Smooth muscle cell (in vitro differentiated cells): ENCODE data around the gene FRS2. TPM values are rescaled to one million over a fixed set of nuclear protein-coding genes. Genes with fewer than 3 reads are reported as not detected.

Experiments used
- DNase-seq: peaks from one replicate; lab custom pipeline; 2025; ENCODE audit not compliant: unreplicated experiment; lab: John Stamatoyannopoulos, UW
- H2AFZ ChIP-seq: fragments of 200-600 bp; sonication (generic); 2 replicates; pipeline ENCODE4 v1.6.0; 2016; ENCODE audit warnings: antibody characterized with exemption, low read depth, mild to moderate bottlenecking
- H3F3A ChIP-seq: fragments of 200-600 bp; sonication (generic); 2 replicates; pipeline ENCODE4 v1.6.0; 2017; ENCODE audit warnings: antibody characterized with exemption, low read depth
- H3K27ac ChIP-seq: fragments of 200-600 bp; sonication (generic); 2 replicates; pipeline ENCODE4 v1.5.1; 2016; ENCODE audit warnings: low read depth, mild to moderate bottlenecking
- H3K27me3 ChIP-seq: fragments of 200-600 bp; sonication (generic); 2 replicates; pipeline ENCODE4 v1.6.1; 2016; ENCODE audit warnings: low read depth, mild to moderate bottlenecking
- H3K36me3 ChIP-seq: fragments of 200-600 bp; sonication (generic); 2 replicates; pipeline ENCODE4 v1.5.1; 2016; ENCODE audit warnings: low read depth
- H3K4me1 ChIP-seq: fragments of 200-600 bp; sonication (generic); 2 replicates; pipeline ENCODE4 v1.5.1; 2016; ENCODE audit warnings: low read depth
- H3K4me2 ChIP-seq: fragments of 200-600 bp; sonication (generic); 2 replicates; pipeline ENCODE4 v1.6.0; 2016; ENCODE audit warnings: mild to moderate bottlenecking
- H3K4me3 ChIP-seq: fragments of 200-600 bp; sonication (generic); 2 replicates; pipeline ENCODE4 v1.5.1; 2016; ENCODE audit warnings: mild to moderate bottlenecking
- H3K79me2 ChIP-seq: fragments of 200-600 bp; sonication (generic); 2 replicates; pipeline ENCODE4 v1.6.0; 2016; ENCODE audit warnings: low read depth, mild to moderate bottlenecking
- H3K9ac ChIP-seq: fragments of 200-600 bp; sonication (generic); 2 replicates; pipeline ENCODE4 v1.6.0; 2016; ENCODE audit warnings: low read depth
- H3K9me3 ChIP-seq: fragments of 200-600 bp; sonication (generic); replicated peaks from 2 replicates; pipeline ENCODE4 v1.5.1; 2016; ENCODE audit warnings: low read depth
- H4K20me1 ChIP-seq: fragments of 200-600 bp; sonication (generic); 2 replicates; pipeline ENCODE4 v1.6.0; 2016; ENCODE audit warnings: low read depth
- CTCF ChIP-seq: fragments of 200-600 bp; sonication (generic); IDR thresholded peaks from 2 replicates; pipeline ENCODE4 v1.5.1; 2017; ENCODE audit warnings: borderline replicate concordance, mild to moderate bottlenecking, antibody characterized with exemption; ENCODE audit not compliant: insufficient read depth, poor library complexity, severe bottlenecking
- WGBS: methylation state at CpG from one replicate; pipeline ENCODE4 v1.1.7; 2016; ENCODE audit warnings: low lambda C conversion rate; 5-methylcytosine and 5-hydroxymethylcytosine counted together
- polyA plus RNA-seq: library from polyadenylated mRNA; unstranded; fragments of >200 nt; fragmentation: Nextera tagmentation; extraction: Ambion mirVana; gene quantifications from 2 replicates; pipeline ENCODE4 v1.2.1, GENCODE V29; 2016
- total RNA-seq: library from RNA; depleted of rRNA; stranded (reverse); fragments of >200 nt; gene quantifications from 2 replicates; pipeline ENCODE4 v1.2.3, GENCODE V29; 2014

The FRS2 gene
- total and polyA plus RNA-seq, 2 experiments from 2014 or later, result 23.8 to 90.2 TPM

GRCh38 chr12:69519871-69520270 is 49.7 kb downstream of the FRS2 start:
- Histone ChIP-seq H2AFZ (no peak overlapping the region), H3K27ac (peak overlapping the region; percentile 60)
- TF ChIP-seq CTCF, result no peak

GRCh38 chr12:69523433-69524330 is 53.5 kb downstream of the FRS2 start:
- WGBS, result 95% methylated on average over 11 of the region's 11 CpGs
- no peak overlapping the region for H3K9ac ChIP-seq
- no peaks in the 10 kb centered on the region for H3K9me3 ChIP-seq
- peaks cover 92% of the 10 kb centered on the region for H3K79me2 ChIP-seq
- H3F3A ChIP-seq, result peaks cover 14% of the 10 kb centered on the region
- H4K20me1 ChIP-seq, result peaks cover 29% of the 10 kb centered on the region
- no peak overlapping the region for H3K4me3 ChIP-seq
- no peaks in the 10 kb centered on the region for H3K36me3 ChIP-seq
- no peaks in the 10 kb centered on the region for H3K27me3 ChIP-seq
- DNase-seq, result no peak
- H2AFZ ChIP-seq, result no peak overlapping the region
- H3K27ac ChIP-seq, result no peak overlapping the region
- H3K4me2 ChIP-seq, result no peak overlapping the region
- peaks cover 17% of the 10 kb centered on the region for H3K4me1 ChIP-seq
- no peak for TF ChIP-seq CTCF

More at GRCh38 chr12:69519871-69520270, 49.7 kb downstream of the FRS2 start:
- Histone ChIP-seq H4K20me1 (peaks cover 50% of the 10 kb centered on the region), H3K9me3 (no peaks in the 10 kb centered on the region), H3K4me1 (peaks cover 10% of the 10 kb centered on the region), H3K36me3 (no peaks in the 10 kb centered on the region), H3K27me3 (no peaks in the 10 kb centered on the region), H3K9ac (no peak overlapping the region), H3K79me2 (peaks cover 100% of the 10 kb centered on the region), H3K4me2 (no peak overlapping the region), H3K4me3 (no peak overlapping the region), H3F3A (no peaks in the 10 kb centered on the region)
- WGBS, result 62% methylated on average over 7 of the region's 7 CpGs
- DNase-seq, result no peak

GRCh38 chr12:69524331-69524630 is 54.1 kb downstream of the FRS2 start:
- H3K9ac ChIP-seq, result no peak overlapping the region
- 91% methylated on average over 2 of the region's 2 CpGs for WGBS

More at GRCh38 chr12:69524331-69524630, 54.1 kb downstream of the FRS2 start:
- Histone ChIP-seq H3K9me3 (no peaks in the 10 kb centered on the region), H3K36me3 (no peaks in the 10 kb centered on the region), H4K20me1 (peaks cover 28% of the 10 kb centered on the region), H3K27me3 (no peaks in the 10 kb centered on the region), H3K4me1 (peaks cover 21% of the 10 kb centered on the region), H3F3A (peaks cover 19% of the 10 kb centered on the region), H3K4me3 (no peak overlapping the region), H3K4me2 (no peak overlapping the region), H2AFZ (no peak overlapping the region), H3K27ac (no peak overlapping the region), H3K79me2 (peaks cover 92% of the 10 kb centered on the region)
- no peak for TF ChIP-seq CTCF
- no peak for DNase-seq
